Type B pancreatic cell (in vitro differentiated cells): Measurements from ENCODE around the gene SETDB1. TPM values are rescaled to one million over a fixed set of nuclear protein-coding genes. Genes with fewer than 3 reads are reported as not detected.

Source experiments
- DNase-seq: peaks from one replicate; pipeline ENCODE4 v3.0.0; 2021; ENCODE audit warnings: mixed read lengths; ENCODE audit not compliant: unreplicated experiment; ENCODE audit errors: extremely low spot score
- H3K27ac Mint-ChIP-seq: 2 replicates; pipeline ENCODE4 v1.8.0; 2021; ENCODE audit warnings: mild to moderate bottlenecking, mixed read lengths
- H3K27me3 Mint-ChIP-seq: 2 replicates; pipeline ENCODE4 v1.8.0; 2021; ENCODE audit warnings: mixed read lengths
- H3K36me3 Mint-ChIP-seq: 2 replicates; pipeline ENCODE4 v1.8.0; 2021; ENCODE audit warnings: mixed read lengths
- H3K4me1 Mint-ChIP-seq: one replicate; pipeline ENCODE4 v1.8.0; 2021; ENCODE audit warnings: mixed read lengths; ENCODE audit not compliant: unreplicated experiment
- H3K4me3 Mint-ChIP-seq: 2 replicates; pipeline ENCODE4 v1.8.0; 2021; ENCODE audit warnings: mild to moderate bottlenecking, mixed read lengths
- H3K9me3 Mint-ChIP-seq: 2 replicates; pipeline ENCODE4 v1.8.0; 2021; ENCODE audit warnings: mixed read lengths
- total RNA-seq: library from RNA; stranded (reverse); gene quantifications from 2 replicates; pipeline ENCODE4 v1.2.1, GENCODE V29; 2021; ENCODE audit warnings: low replicate concordance
- TF ChIP-seq, protein P1 (sequence below): fragments of 200-600 bp; sonication (generic); conservative IDR thresholded peaks from 2 replicates; pipeline ENCODE4 v1.5.0; 2021; ENCODE audit warnings: antibody characterized with exemption, mild to moderate bottlenecking

SETDB1 gene
- total RNA-seq, 1 donor from 2014 or later: 73.8 TPM

DNA sequence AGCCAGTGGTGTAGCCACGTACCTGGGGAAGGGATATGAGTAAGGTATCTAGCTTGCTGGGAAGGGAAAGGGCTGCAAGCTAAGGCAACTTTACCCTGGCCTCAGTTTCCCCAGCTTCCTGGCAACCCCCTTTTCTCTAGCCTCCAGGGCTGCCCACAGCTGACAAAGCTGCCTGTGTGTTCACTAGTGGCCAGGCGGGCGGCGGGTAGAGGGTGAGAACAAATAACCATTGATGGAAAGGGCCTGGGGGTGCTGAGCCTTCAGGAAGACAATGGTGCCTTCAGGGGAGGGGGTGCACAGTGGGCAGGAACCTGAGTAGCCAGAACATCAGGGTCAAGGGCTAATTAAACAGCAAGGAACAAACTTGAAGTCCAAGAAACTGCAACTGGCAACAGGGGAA lies 42.3 kb downstream of the SETDB1 start:
- peaks cover 36% of the 10 kb centered on the region for H3K4me1 Mint-ChIP-seq
- no peaks in the 10 kb centered on the region for H3K27me3 Mint-ChIP-seq
- peaks cover 45% of the 10 kb centered on the region for H3K36me3 Mint-ChIP-seq
- no peak overlapping the region for H3K4me3 Mint-ChIP-seq
- no peak for DNase-seq
- TF ChIP-seq, protein P1, sequence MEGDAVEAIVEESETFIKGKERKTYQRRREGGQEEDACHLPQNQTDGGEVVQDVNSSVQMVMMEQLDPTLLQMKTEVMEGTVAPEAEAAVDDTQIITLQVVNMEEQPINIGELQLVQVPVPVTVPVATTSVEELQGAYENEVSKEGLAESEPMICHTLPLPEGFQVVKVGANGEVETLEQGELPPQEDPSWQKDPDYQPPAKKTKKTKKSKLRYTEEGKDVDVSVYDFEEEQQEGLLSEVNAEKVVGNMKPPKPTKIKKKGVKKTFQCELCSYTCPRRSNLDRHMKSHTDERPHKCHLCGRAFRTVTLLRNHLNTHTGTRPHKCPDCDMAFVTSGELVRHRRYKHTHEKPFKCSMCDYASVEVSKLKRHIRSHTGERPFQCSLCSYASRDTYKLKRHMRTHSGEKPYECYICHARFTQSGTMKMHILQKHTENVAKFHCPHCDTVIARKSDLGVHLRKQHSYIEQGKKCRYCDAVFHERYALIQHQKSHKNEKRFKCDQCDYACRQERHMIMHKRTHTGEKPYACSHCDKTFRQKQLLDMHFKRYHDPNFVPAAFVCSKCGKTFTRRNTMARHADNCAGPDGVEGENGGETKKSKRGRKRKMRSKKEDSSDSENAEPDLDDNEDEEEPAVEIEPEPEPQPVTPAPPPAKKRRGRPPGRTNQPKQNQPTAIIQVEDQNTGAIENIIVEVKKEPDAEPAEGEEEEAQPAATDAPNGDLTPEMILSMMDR: no peak
- H3K27ac Mint-ChIP-seq: peak overlapping the region; percentile 48
- no peaks in the 10 kb centered on the region for H3K9me3 Mint-ChIP-seq

DNA sequence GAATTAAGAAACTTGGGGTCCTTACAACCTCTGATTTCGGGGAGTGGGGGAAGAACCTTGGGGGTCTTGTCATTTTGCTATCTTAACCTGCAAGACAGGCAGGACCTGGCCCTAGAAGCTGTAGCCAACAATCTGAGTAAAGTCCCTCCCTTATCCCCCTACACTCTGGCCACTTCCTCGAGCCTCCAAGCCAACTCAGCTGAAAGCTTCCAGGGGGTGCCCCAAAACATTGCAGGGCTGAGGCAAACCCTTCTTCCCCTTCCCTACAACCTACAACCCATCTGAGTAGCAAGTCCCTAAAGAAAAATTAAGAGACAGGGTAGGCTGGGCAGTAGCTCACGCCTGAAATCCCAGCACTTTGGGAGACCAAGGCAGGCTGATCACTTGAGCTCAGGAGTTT lies 43.5 kb downstream of the SETDB1 start:
- H3K9me3 Mint-ChIP-seq: no peaks in the 10 kb centered on the region
- no peak overlapping the region for H3K4me3 Mint-ChIP-seq
- peaks cover 36% of the 10 kb centered on the region for H3K4me1 Mint-ChIP-seq
- H3K27me3 Mint-ChIP-seq: no peaks in the 10 kb centered on the region
- DNase-seq: no peak
- TF ChIP-seq, protein P1: no peak
- H3K36me3 Mint-ChIP-seq: peaks cover 33% of the 10 kb centered on the region
- no peak overlapping the region for H3K27ac Mint-ChIP-seq

DNA sequence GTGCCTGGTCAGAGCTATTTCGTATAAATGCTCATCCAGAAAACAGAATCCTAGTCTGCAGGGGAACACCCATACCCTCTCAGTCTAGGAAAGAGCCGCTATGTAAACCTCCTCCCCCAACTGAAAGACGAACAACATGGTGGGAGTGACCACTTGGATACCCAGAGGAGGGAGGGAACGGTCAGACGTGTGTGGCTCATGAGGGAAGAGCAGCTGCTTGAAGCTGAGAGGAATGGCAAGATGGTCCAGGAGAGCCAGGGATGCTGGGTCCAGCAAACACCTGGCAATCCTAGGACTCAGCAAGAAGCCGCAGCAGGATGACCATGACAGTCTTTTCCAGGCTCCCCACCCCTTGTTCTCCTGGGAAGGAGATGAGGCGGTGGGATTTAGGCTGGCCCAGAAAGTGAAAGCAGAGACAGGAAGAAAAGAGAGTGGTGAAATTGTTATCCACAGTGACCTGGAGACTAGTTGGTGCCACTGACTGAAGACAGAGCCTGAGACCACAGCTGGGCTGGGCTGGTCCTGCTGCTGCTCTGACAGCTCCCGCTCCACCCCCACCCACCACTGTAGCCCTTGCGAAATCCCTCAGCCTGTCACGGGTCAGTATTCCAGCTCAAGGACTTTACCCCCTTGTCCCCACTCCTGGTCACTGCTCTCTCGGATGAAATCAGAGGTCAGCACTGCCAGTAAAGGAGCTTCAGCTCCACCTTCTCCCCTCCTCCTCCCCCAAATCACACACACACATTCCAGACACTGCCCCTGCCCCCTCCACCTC lies 44.8 kb downstream of the SETDB1 start:
- H3K27ac Mint-ChIP-seq: peak overlapping the region; percentile 80
- DNase-seq: no peak
- TF ChIP-seq, protein P1: no peak
- no peaks in the 10 kb centered on the region for H3K9me3 Mint-ChIP-seq
- H3K27me3 Mint-ChIP-seq: no peaks in the 10 kb centered on the region
- H3K36me3 Mint-ChIP-seq: peaks cover 28% of the 10 kb centered on the region
- H3K4me3 Mint-ChIP-seq: peak overlapping the region; percentile 86
- peaks cover 36% of the 10 kb centered on the region for H3K4me1 Mint-ChIP-seq

DNA sequence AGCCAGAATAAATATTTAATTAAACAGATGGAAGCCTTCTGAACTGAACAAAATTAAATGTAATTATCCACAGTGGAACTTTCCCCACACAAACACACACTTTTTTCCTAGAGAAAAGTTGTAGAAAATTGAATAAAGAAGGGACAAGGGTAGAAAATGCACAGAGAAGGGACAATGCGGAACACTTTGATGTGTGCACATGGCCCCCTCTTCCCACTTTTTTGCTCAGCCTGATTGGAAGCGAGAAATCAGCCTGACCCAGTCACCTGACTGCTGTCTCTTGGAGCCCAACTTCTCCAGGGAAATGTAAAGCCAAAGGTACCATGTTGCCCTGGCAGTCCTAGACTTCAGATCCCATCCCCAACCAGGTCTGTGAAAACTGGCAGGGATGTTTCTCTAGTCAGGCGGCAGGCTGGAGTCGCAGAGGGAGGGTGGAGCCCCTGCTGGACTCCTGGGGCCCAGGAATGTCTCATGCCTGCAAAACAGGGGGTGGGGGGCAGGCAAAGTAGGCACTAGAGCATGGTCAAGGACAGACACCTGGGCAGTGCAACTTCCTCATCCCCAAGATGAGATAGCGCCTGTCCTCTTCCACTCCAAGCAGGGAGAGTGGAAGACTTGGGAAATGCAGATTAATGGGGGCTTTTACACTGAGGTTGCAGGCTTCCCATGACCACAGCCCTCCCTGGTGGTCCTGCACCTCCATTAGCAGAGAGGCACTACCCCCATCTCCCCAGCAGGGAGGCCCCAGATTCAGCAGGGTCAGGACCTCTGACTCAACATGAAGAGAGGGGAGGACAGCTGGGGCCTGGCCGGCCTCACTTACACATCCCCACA lies 45.6 kb downstream of the SETDB1 start:
- Mint-ChIP-seq H3K4me3 (peak overlapping the region; percentile 86), H3K4me1 (peaks cover 38% of the 10 kb centered on the region), H3K36me3 (peaks cover 20% of the 10 kb centered on the region), H3K27ac (peak overlapping the region; percentile 80), H3K27me3 (no peaks in the 10 kb centered on the region), H3K9me3 (no peaks in the 10 kb centered on the region)
- DNase-seq: no peak
- TF ChIP-seq, protein P1: peak; percentile 54

DNA sequence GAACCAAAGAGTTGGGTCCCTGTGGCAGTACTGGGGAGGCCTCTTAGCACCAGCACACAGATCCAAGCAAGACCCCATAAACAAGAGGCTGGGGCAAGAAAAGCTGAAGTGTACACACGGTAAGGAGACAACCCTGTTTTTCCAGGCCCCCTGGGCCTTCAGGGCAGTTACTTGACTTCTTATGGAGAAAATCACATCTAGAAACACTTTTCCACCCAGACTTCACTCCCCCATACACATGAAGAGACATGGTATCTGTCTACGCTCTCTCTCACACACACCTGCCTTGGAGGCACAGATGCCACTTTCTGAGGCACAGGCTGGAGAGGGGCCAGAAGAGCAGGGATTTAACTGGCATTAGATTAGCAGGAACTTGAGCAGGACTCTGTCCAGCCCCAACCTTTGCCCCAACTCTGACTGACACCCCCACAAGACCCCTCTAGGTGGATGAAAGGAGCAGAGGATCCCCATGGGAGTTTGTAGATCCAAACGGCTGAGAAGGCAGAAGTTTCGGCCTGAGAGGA lies 46.3 kb downstream of the SETDB1 start:
- H3K27me3 Mint-ChIP-seq: no peaks in the 10 kb centered on the region
- H3K36me3 Mint-ChIP-seq: peaks cover 14% of the 10 kb centered on the region
- peak overlapping the region; percentile 86 for H3K4me3 Mint-ChIP-seq
- H3K27ac Mint-ChIP-seq: peak overlapping the region; percentile 67
- TF ChIP-seq, protein P1: peak; percentile 13
- no peak for DNase-seq
- no peaks in the 10 kb centered on the region for H3K9me3 Mint-ChIP-seq
- H3K4me1 Mint-ChIP-seq: peaks cover 40% of the 10 kb centered on the region
